Measurements from ENCODE around the gene XAGE2. TPM values are rescaled to one million over a fixed set of nuclear protein-coding genes. Genes with fewer than 3 reads are reported as not detected.

XAGE2 gene

Small RNA genes within 50 kb of the gene (small RNA-seq; reads per million reads assigned to genes)
- not detected for gene MIR8088
